IMR-90 (cell line): Measurements from ENCODE around the gene ASXL2. TPM values are rescaled to one million over a fixed set of nuclear protein-coding genes. Genes with fewer than 3 reads are reported as not detected.

ENCODE experiments used
- ATAC-seq: fragments of 200-7000 bp; cut with Tn5 transposase; 2 replicates; pipeline ENCODE4 v1.9.1; 2020; ENCODE audit warnings: low read depth, mild to moderate bottlenecking, moderate library complexity
- BruUV-seq: library from RNA; stranded (reverse); fragments of 400-500 nt; replicated peaks from 2 replicates; lab custom pipeline; 2021; lab: Mats Ljungman, UMichigan
- CTCF ChIA-PET: fragments of 300-600 bp; formaldehyde crosslinking; extraction: SDS; loops from one replicate; lab custom pipeline; 2021; ENCODE audit warnings: antibody characterized with exemption; lab: Yijun Ruan, JAX
- POLR2A ChIA-PET: fragments of 300-600 bp; sonication (Branson Sonifier 250); formaldehyde crosslinking; loops from one replicate; lab custom pipeline; 2022; ENCODE audit warnings: antibody characterized with exemption; ENCODE audit not compliant: unreplicated experiment; lab: Charles Lee
- DNase-seq: peaks from one replicate; pipeline ENCODE4 v3.0.0; 2013
- H2AFZ ChIP-seq: replicated peaks from 2 replicates; pipeline ENCODE3; 2013; ENCODE audit warnings: low read length, mild to moderate bottlenecking; ENCODE audit not compliant: poor library complexity
- H2AK5ac ChIP-seq: 2 replicates; pipeline ENCODE4 v1.6.1; 2013; ENCODE audit warnings: low read depth, low read length, inconsistent platforms
- H2AK9ac ChIP-seq: replicated peaks from 2 replicates; pipeline ENCODE3; 2013; ENCODE audit warnings: mild to moderate bottlenecking, low read depth, low read length, moderate library complexity; ENCODE audit not compliant: poor library complexity
- H2BK120ac ChIP-seq: 2 replicates; pipeline ENCODE4 v1.6.1; 2013; ENCODE audit warnings: low read depth, low read length, inconsistent platforms
- H2BK15ac ChIP-seq: 3 replicates; pipeline ENCODE4 v1.6.1; 2013; ENCODE audit warnings: low read depth, low read length, inconsistent platforms
- H2BK20ac ChIP-seq: 2 replicates; pipeline ENCODE4 v1.6.1; 2013; ENCODE audit warnings: low read depth, mild to moderate bottlenecking, inconsistent platforms, low read length, moderate library complexity
- H2BK5ac ChIP-seq: 2 replicates; pipeline ENCODE4 v1.6.1; 2013; ENCODE audit warnings: mild to moderate bottlenecking, low read depth, low read length, inconsistent platforms; ENCODE audit not compliant: poor library complexity, severe bottlenecking
- H3K14ac ChIP-seq: replicated peaks from 2 replicates; pipeline ENCODE4 v1.6.1; 2013; ENCODE audit warnings: low read depth, low read length, inconsistent platforms
- H3K18ac ChIP-seq: 2 replicates; pipeline ENCODE4 v1.6.1; 2013; ENCODE audit warnings: low read depth, low read length, control low read depth
- H3K23ac ChIP-seq: 2 replicates; pipeline ENCODE4 v1.6.1; 2013; ENCODE audit warnings: low read depth, low read length, inconsistent platforms
- H3K27ac ChIP-seq: 2 replicates; pipeline ENCODE4 v1.5.1; 2013; ENCODE audit warnings: mild to moderate bottlenecking, control low read depth, low read length; ENCODE audit not compliant: insufficient read depth
- H3K27me3 ChIP-seq: 2 replicates; pipeline ENCODE4 v1.6.1; 2013; ENCODE audit warnings: low read length; ENCODE audit not compliant: control insufficient read depth, insufficient read depth
- H3K36me3 ChIP-seq: 2 replicates; pipeline ENCODE4 v1.6.1; 2013; ENCODE audit warnings: low read length, mixed read lengths; ENCODE audit not compliant: control insufficient read depth, insufficient read depth
- H3K4ac ChIP-seq: 2 replicates; pipeline ENCODE4 v1.6.1; 2013; ENCODE audit warnings: low read depth, low read length, inconsistent platforms
- H3K4me1 ChIP-seq: 2 replicates; pipeline ENCODE4 v1.6.1; 2013; ENCODE audit warnings: low read length, mixed read lengths; ENCODE audit not compliant: control insufficient read depth, insufficient read depth
- H3K4me2 ChIP-seq: 2 replicates; pipeline ENCODE4 v1.6.1; 2013; ENCODE audit warnings: low read depth, mild to moderate bottlenecking, control low read depth, low read length, moderate library complexity
- H3K4me3 ChIP-seq: 2 replicates; pipeline ENCODE4 v1.5.1; 2013; ENCODE audit warnings: low read depth, mild to moderate bottlenecking, control low read depth, low read length, moderate library complexity; ENCODE audit not compliant: insufficient read depth
- H3K56ac ChIP-seq: 2 replicates; pipeline ENCODE4 v1.6.1; 2013; ENCODE audit warnings: low read length, inconsistent platforms; ENCODE audit not compliant: insufficient read depth; ENCODE audit errors: extremely low read depth
- H3K79me1 ChIP-seq, 2 experiments: 2 replicates each; pipeline ENCODE4 v1.6.1; 2013; ENCODE audit warnings: low read length in 2 of 2, inconsistent platforms in 1 of 2, low read depth in 1 of 2
- H3K9ac ChIP-seq: 2 replicates; pipeline ENCODE4 v1.6.1; 2013; ENCODE audit warnings: low read depth, low read length, control low read depth
- H3K9me1 ChIP-seq: 2 replicates; pipeline ENCODE4 v1.6.1; 2013; ENCODE audit warnings: low read length, inconsistent platforms; ENCODE audit not compliant: insufficient read depth
- H3K9me3 ChIP-seq: 2 replicates; pipeline ENCODE4 v1.6.1; 2013; ENCODE audit warnings: low read length; ENCODE audit not compliant: control insufficient read depth, insufficient read depth
- H4K20me1 ChIP-seq: 2 replicates; pipeline ENCODE4 v1.6.1; 2013; ENCODE audit warnings: low read length, inconsistent platforms; ENCODE audit not compliant: insufficient read depth
- H4K5ac ChIP-seq: 2 replicates; pipeline ENCODE4 v1.6.1; 2013; ENCODE audit warnings: mild to moderate bottlenecking, low read depth, low read length, control low read depth
- H4K8ac ChIP-seq, 2 experiments: 2 replicates each; pipeline ENCODE4 v1.6.1; 2013; ENCODE audit warnings: low read depth in 2 of 2, low read length in 2 of 2, control low read depth in 1 of 2, inconsistent platforms in 1 of 2
- H4K91ac ChIP-seq: 2 replicates; pipeline ENCODE4 v1.6.1; 2013; ENCODE audit warnings: low read depth, low read length, inconsistent platforms; ENCODE audit not compliant: insufficient read depth
- BHLHE40 ChIP-seq: fragments of 150-350 bp; IDR thresholded peaks from 2 replicates; pipeline ENCODE4 v1.6.1; 2016; ENCODE audit warnings: mild to moderate bottlenecking, low read depth, low read length
- WGBS, 2 experiments: methylation state at CpG; one replicate each; pipeline versions ENCODE4 v1.1.5 to v1.1.7; 2013; ENCODE audit warnings: missing lambda C conversion rate in 2 of 2; ENCODE audit not compliant: insufficient read length in 1 of 2; ENCODE audit errors: extremely low coverage in 2 of 2; 5-methylcytosine and 5-hydroxymethylcytosine counted together
- dilution Hi-C: fragments of 300-500 bp; cut with HindIII; formaldehyde crosslinking; loops from one replicate; pipeline ENCODE4 v1.14.3; 2018; ENCODE audit warnings: low sequenced_read_pairs; ENCODE audit not compliant: unreplicated experiment
- in situ Hi-C: fragments of 300-500 bp; cut with MboI; formaldehyde crosslinking; loops from 3 replicates; pipeline ENCODE4 v1.14.3; 2019; ENCODE audit warnings: low sequenced_read_pairs, inconsistent platforms, mixed read lengths
- intact Hi-C: fragments of 100-400 bp; cut with micrococcal nuclease; formaldehyde crosslinking; loops from 2 replicates; pipeline ENCODE4 v1.10.0; 2022
- polyA plus RNA-seq, 3 experiments: library from polyadenylated mRNA; depleted of rRNA; stranded (reverse); fragments of >200 nt; gene quantifications; 2 replicates each; pipeline ENCODE4 v1.2.3, GENCODE V29; 2012; ENCODE audit warnings: low replicate concordance in 1 of 3
- total RNA-seq: library from RNA; depleted of rRNA; stranded (reverse); fragments of >200 nt; gene quantifications from 2 replicates; pipeline ENCODE4 v1.2.3, GENCODE V29; 2012

Gene ASXL2
- total and polyA plus RNA-seq, 2 of the 4 experiments (the other 2 are of a cell fraction): 5.3 to 8.1 TPM

DNA sequence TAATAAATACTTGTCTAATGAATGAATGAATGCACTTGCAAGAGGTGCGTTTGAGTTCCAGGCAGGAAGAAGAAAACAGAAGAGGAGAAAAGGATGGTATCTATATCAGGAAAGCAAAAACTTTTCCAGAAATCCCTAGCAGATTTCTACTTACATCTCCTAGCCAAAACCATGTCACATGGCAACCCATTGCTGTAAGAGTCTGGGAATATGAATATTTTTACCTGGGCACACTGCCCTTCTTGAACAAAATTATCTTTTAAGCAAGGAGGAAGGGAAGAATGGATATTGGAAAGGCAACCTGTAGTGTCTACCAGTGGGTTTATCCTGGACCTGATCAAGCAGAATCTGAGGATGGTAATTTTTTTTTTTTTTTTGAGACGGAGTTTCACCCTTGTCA lies 44.2 kb upstream of the ASXL2 start:
- Histone ChIP-seq H3K27me3 (peaks cover 21% of the 10 kb centered on the region), H3K4ac (no peak overlapping the region), H2AFZ (no peak overlapping the region), H2BK120ac (no peak overlapping the region), H3K9me1 (no peaks in the 10 kb centered on the region; the same call in 1 of the 2 replicates), H3K18ac (no peak overlapping the region), H4K91ac (no peak overlapping the region), H3K9ac (no peak overlapping the region), H4K20me1 (0 out of 2 replicates have a peak, but pooled peaks cover 3% of the 10 kb centered on the region), H3K23ac (no peak overlapping the region), H3K4me3 (no peak overlapping the region), H3K4me1 (no peaks in the 10 kb centered on the region; the same call in 1 of the 2 replicates), H3K56ac (no peak overlapping the region), H3K36me3 (peaks cover 6% of the 10 kb centered on the region), H3K14ac (no peak overlapping the region), H3K79me1 (no peaks in the 10 kb centered on the region), H3K27ac (no peak overlapping the region), H2BK15ac (no peak overlapping the region), H2AK5ac (no peak overlapping the region), H4K5ac (no peak overlapping the region), H2BK5ac (no peak overlapping the region), H2BK20ac (no peak overlapping the region), H3K9me3 (no peaks in the 10 kb centered on the region), H2AK9ac (no peak overlapping the region), H3K4me2 (no peak overlapping the region), H4K8ac (no peak overlapping the region)
- DNase-seq: no peak
- ATAC-seq: no peak
- POLR2A ChIA-PET: no interaction called here
- TF ChIP-seq BHLHE40: no peak
- CTCF ChIA-PET: interaction anchor here (0.7 kb wide), 1 partner anchor 11 kb away, joined by 4 read pairs; no protein-coding TSS in a partner anchor
- intact Hi-C loops: no loop called here
- in situ Hi-C loops: no loop called here
- no TSS peak for BruUV-seq
- whole genome bisulfite sequencing, 2 experiments: no CpG with 5 or more reads among the region's 2 CpGs
- dilution Hi-C loops: no loop called here
